RWPE1 (cell line): ENCODE data around the gene SECTM1.
A peak's percentile ranks its signal among the peaks of the same experiment; 100 is the strongest.

Source experiments
- CTCF ChIA-PET: fragments of 350-600 bp; sonication (Branson Sonifier 250); formaldehyde crosslinking; extraction: SDS; loops from one replicate; lab custom pipeline; 2021; lab: Yijun Ruan, JAX
- POLR2A ChIA-PET: fragments of 400-600 bp; formaldehyde crosslinking; extraction: SDS; loops from one replicate; lab custom pipeline; 2020; ENCODE audit warnings: antibody characterized with exemption; ENCODE audit not compliant: low non-redundant PET; lab: Yijun Ruan, JAX
- DNase-seq: peaks from one replicate; pipeline ENCODE4 v3.0.0; 2012; ENCODE audit warnings: low spot score
- H3K27ac ChIP-seq: fragments of 450-650 bp; 2 replicates; pipeline ENCODE4 v1.5.1; 2017
- CTCF ChIP-seq: fragments of 450-650 bp; conservative IDR thresholded peaks from 2 replicates; pipeline ENCODE4 v1.5.1; 2017; ENCODE audit warnings: low read depth, mild to moderate bottlenecking

Gene SECTM1

GRCh38 chr17:82355770-82356427, 22.3 kb upstream of the SECTM1 start:
- TF ChIP-seq CTCF = no peak
- ChIA-PET CTCF (interaction anchor here (0.6 to 1.5 kb wide), 3 partner anchors 15 to 410 kb away, joined by 3 to 5 read pairs (median 3); no protein-coding TSS in a partner anchor), POLR2A (interaction anchor here (0.6 kb wide), 1 partner anchor 22 kb away, joined by 3 read pairs; the partner anchor contains the start of gene SECTM1)
- peak overlapping the region; percentile 67 for H3K27ac ChIP-seq
- peak; percentile 83 for DNase-seq

- peak overlapping the region; percentile 67 for H3K27ac ChIP-seq
- no peak for TF ChIP-seq CTCF
- ChIA-PET CTCF (no interaction called here), POLR2A (no interaction called here)
- DNase-seq = no peak
These were observed 21.3 kb upstream of the SECTM1 start for GRCh38 chr17:82354804-82355308.

- no peak for DNase-seq
- POLR2A ChIA-PET = interaction anchor here (0.7 kb wide), 1 partner anchor 60 kb away, joined by 6 read pairs; no protein-coding TSS in a partner anchor
- H3K27ac ChIP-seq = no peak overlapping the region
- TF ChIP-seq CTCF = no peak
- CTCF ChIA-PET = interaction anchor here (0.6 kb wide), 1 partner anchor 253 kb away, joined by 3 read pairs; no protein-coding TSS in a partner anchor
These were observed 19.9 kb upstream of the SECTM1 start for GRCh38 chr17:82353484-82353883.

GRCh38 chr17:82351713-82352488, 18.3 kb upstream of the SECTM1 start:
- POLR2A ChIA-PET = interaction anchor here (0.7 kb wide), 1 partner anchor 100 kb away, joined by 9 read pairs; no protein-coding TSS in a partner anchor
- TF ChIP-seq CTCF = peak; percentile 98
- CTCF ChIA-PET = interaction anchor here (0.6 to 1.4 kb wide), 4 partner anchors 10 to 409 kb away, joined by 3 to 4 read pairs (median 3); no protein-coding TSS in a partner anchor
- DNase-seq = peak; percentile 64
- H3K27ac ChIP-seq = 0 out of 2 replicates have a peak overlapping the region, but pooled peaks have one; percentile 0

GRCh38 chr17:82351254-82351712, 17.7 kb upstream of the SECTM1 start:
- CTCF ChIA-PET = interaction anchor here (0.6 to 1.4 kb wide), 5 partner anchors 9 to 108 kb away, joined by 3 to 4 read pairs (median 3); no protein-coding TSS in a partner anchor
- H3K27ac ChIP-seq = no peak overlapping the region
- no peak for TF ChIP-seq CTCF
- POLR2A ChIA-PET = no interaction called here
- DNase-seq = no peak
